Measurements from ENCODE around the gene MINDY4.

MINDY4 gene

GRCh38 chr7:30780941-30781340, 9.7 kb downstream of the MINDY4 start:
- TF ChIP-seq, protein P1, sequence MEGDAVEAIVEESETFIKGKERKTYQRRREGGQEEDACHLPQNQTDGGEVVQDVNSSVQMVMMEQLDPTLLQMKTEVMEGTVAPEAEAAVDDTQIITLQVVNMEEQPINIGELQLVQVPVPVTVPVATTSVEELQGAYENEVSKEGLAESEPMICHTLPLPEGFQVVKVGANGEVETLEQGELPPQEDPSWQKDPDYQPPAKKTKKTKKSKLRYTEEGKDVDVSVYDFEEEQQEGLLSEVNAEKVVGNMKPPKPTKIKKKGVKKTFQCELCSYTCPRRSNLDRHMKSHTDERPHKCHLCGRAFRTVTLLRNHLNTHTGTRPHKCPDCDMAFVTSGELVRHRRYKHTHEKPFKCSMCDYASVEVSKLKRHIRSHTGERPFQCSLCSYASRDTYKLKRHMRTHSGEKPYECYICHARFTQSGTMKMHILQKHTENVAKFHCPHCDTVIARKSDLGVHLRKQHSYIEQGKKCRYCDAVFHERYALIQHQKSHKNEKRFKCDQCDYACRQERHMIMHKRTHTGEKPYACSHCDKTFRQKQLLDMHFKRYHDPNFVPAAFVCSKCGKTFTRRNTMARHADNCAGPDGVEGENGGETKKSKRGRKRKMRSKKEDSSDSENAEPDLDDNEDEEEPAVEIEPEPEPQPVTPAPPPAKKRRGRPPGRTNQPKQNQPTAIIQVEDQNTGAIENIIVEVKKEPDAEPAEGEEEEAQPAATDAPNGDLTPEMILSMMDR (IDR thresholded peaks at IDR 0.05; ENCODE audit: low read depth, low read length) = no peak
- no peak overlapping the region for H3K4me3 ChIP-seq (replicated peaks in 1 of 2; ENCODE audit: low read depth in 2 of 2, low read length in 2 of 2)
- no peak for DNase-seq (ENCODE audit: low read depth in 2 of 2)

DNA sequence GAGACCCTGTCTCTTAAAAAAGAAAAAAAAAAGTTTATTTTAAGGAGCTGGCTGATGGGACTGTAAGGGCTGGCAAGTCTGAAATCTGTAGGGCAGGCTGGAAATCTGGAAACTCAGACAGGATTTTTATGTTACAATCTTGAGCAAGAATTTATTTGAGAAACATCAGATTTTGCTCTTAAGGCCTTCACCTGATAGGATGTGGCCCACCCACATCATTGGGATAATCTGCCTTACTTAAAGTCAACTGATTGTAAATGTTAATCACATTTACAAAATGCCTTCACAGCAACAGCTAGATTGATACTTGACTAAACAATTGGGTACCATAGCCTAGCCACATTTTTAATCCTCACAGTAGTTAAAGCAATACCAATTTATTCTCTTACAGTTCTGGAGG, 11.5 kb downstream of the MINDY4 start:
- no peak overlapping the region for H3K4me3 ChIP-seq (replicated peaks in 1 of 2; ENCODE audit: low read depth in 2 of 2, low read length in 2 of 2)
- DNase-seq (ENCODE audit: low read depth in 2 of 2) = no peak
- TF ChIP-seq, protein P1 (IDR thresholded peaks at IDR 0.05; ENCODE audit: low read depth, low read length) = no peak

- TF ChIP-seq, protein P1 (IDR thresholded peaks at IDR 0.05; ENCODE audit: low read depth, low read length) = no peak
- no peak for DNase-seq (ENCODE audit: low read depth in 2 of 2)
- H3K4me3 ChIP-seq (replicated peaks in 1 of 2; ENCODE audit: low read depth in 2 of 2, low read length in 2 of 2) = no peak overlapping the region
Measured at GRCh38 chr7:30785786-30786185, 14.6 kb downstream of the MINDY4 start.

GRCh38 chr7:30787486-30787885, 16.3 kb downstream of the MINDY4 start:
- DNase-seq (ENCODE audit: low read depth in 2 of 2) = no peak
- H3K4me3 ChIP-seq (replicated peaks in 1 of 2; ENCODE audit: low read depth in 2 of 2, low read length in 2 of 2) = no peak overlapping the region
- TF ChIP-seq, protein P1 (IDR thresholded peaks at IDR 0.05; ENCODE audit: low read depth, low read length) = no peak

GRCh38 chr7:30788640-30789333, 17.6 kb downstream of the MINDY4 start:
- DNase-seq (ENCODE audit: low read depth in 2 of 2) = no peak
- no peak overlapping the region for H3K4me3 ChIP-seq (replicated peaks in 1 of 2; ENCODE audit: low read depth in 2 of 2, low read length in 2 of 2)
- TF ChIP-seq, protein P1 (IDR thresholded peaks at IDR 0.05; ENCODE audit: low read depth, low read length) = no peak

DNA sequence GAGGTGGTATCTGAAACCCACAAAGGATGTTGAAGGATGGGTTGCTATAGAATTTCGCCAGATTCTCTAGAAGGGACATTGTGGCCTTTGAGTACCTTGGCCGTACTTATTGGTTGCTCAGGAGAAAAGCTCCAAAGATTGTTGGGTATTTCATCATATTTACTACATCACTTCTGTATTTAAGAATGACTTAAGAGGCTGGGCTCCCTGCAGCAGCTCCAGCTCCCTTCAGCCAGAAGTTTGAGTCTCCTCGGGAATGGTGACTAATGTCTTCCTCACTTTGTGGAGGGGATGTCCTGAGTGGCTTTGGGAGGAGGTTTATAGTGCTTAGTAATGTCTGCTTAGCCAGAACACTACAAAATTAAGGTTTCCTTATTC, 18.1 kb downstream of the MINDY4 start:
- H3K4me3 ChIP-seq (replicated peaks in 1 of 2; ENCODE audit: low read depth in 2 of 2, low read length in 2 of 2) = no peak overlapping the region
- DNase-seq (ENCODE audit: low read depth in 2 of 2) = peak; percentile 72 to 96
- TF ChIP-seq, protein P1 (IDR thresholded peaks at IDR 0.05; ENCODE audit: low read depth, low read length) = no peak

- H3K4me3 ChIP-seq (replicated peaks in 1 of 2; ENCODE audit: low read depth in 2 of 2, low read length in 2 of 2) = no peak overlapping the region
- TF ChIP-seq, protein P1 (IDR thresholded peaks at IDR 0.05; ENCODE audit: low read depth, low read length) = no peak
- DNase-seq (ENCODE audit: low read depth in 2 of 2) = no peak
Measured at GRCh38 chr7:30790356-30790755, 19.1 kb downstream of the MINDY4 start.

Measured in cardiac fibroblast (primary cell).